ENCODE data around the gene POLR3H.

The POLR3H gene

DNA sequence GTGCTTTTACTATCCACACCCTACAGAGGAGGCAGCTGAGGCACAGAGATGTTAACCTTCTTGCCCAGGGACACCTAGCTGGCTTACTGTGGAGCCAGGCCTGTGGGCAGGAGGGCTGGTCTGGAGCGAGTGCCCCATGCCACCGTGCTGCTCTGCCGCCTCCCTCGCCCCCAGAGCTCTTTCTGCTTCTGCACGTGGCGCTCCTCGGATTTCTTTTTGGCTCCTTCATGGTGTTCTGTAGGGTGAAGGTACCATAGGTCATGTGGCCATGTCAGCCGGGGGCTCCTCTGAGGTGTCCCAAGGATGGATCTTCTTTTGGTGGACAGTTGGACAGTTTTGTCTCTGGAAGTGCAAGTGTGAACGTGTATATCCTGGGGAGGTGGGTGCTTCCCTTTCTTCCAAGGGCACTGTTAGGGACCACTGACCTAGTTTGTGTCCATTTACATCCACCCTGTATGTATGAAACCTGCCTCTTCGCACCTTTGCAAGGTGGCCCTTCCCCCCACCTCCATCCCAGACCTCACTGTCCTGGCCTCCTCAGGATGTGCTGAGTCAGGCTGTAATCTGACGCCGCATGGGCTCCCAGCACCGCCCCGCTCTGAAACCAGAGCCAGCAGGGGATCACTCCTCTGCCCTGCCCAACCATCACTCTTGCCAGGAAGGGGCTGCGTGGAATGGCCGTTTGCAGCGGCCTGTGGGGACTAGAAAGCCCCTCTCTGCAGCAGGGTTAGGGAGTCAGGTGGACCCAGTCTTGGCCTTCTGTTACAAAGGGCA is 31.7 kb downstream of the POLR3H start:
- no peak for DNase-seq

DNA sequence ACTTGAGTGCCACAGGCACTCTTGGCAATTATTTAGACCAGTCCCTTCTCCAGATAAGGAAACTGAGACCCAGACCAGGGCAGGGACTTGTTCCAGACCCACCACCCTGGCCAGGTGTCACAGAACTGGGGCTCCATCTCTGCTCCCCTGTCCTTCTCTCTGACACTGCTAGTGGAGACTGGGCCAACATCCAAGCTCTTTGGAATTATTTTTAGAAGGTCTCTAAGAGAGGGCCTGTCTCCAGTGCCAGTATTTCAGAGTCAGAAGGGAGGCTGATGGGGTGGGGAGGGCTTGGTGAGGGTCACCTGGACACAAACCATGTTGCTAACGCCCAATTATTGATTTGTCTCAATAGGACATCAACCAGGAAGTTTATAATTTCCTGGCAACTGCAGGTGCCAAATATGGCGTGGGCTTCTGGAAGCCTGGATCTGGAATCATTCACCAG is 32.7 kb downstream of the POLR3H start:
- DNase-seq: no peak

DNA sequence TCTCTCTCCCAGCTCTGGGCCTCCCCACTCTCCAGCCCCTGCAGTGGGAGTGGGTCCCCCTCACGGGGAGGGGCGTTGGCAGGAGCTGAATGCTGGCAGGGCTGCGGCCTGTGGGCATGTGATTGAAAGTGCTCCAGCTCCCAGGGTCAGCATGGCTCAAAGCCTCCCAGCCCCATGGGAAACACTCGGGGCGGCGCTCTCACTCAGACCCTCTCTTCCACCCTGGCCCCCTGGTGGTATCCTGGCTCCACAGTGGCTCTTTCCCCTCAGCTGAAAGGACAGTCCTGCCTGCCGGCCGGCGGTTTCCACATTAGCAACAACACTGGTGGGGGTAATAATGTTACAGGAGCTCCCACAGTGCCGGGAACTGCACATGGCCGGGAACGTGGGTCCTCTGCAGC is 35.5 kb downstream of the POLR3H start:
- no peak for DNase-seq

DNA sequence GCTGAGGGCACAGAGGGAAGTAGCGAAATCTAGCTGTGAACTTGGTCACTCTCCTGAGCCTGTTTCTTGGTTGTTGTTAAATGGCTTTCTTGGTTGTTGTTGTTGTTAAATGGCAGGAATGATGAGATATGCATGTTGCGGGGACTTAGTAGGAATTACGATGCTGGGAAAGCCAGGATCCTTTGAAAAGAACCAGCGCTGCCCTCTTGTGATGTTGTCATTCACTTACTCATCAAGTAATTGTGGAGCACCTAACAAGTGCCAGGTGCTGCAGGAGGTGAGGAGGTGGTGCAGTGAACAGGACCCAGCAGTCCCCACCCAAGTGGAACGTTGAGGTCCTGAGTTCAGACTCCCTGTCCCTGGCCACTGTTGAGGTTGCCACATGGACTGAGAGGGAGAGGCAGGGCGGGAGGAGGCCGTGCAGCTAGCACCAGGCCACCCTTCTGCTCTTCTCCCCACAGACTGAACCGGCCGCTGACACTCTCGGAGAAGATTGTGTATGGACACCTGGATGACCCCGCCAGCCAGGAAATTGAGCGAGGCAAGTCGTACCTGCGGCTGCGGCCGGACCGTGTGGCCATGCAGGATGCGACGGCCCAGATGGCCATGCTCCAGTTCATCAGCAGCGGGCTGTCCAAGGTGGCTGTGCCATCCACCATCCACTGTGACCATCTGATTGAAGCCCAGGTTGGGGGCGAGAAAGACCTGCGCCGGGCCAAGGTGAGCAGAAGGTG is 36.8 kb downstream of the POLR3H start:
- no peak for DNase-seq

DNA sequence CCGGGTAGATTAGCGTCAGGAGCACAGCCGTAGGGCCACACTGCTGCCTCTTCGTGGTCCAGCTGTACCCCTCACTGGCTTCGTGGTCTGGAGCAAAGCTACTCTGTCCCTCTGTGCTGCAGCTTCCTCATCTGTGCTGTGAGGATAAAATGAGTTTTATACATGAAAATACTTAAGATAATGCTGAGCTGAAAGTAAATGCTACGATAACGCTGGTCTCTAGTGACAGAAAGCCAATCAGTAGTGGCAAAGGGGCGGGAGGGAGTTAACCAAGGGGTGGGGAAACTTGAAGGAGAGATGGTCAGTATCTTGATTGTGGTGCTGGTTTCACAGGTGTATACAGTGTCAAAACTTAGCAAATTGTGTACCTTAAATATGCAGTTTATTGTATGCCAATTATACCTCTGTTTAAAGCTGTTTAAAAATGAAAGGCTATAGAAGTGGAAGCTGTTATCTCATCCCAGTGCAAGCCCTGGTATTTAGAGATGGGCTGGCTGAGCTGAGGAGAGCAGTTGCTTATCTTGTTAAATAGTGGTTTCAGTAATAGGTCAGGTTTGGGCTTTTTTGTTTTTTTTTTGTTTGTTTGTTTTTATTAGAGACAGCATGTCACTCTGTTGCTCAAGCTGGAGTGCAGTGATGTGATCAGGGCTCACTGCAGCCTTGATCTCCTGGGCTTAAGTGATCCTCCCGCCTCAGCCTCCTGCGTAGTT is 38.6 kb downstream of the POLR3H start:
- no peak for DNase-seq

DNA sequence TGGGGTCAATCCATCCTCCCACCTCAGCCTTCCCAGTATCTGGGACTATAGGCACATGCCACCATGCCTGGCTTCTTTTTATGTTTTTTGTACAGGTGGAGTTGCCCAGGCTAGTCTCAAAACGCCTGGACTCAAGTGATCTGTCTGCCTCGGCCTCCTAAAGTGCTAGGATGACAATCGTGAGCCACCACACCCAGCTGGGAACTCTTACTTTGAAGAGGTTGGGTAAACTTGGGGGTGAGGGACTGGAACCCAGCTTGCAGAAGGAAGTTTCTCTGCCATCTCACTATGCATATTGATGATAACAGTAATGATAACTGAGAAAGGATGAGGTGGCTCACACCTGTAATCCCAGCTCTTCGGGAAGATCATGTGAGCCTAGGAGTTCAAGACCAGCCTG is 39.5 kb downstream of the POLR3H start:
- no peak for DNase-seq

DNA sequence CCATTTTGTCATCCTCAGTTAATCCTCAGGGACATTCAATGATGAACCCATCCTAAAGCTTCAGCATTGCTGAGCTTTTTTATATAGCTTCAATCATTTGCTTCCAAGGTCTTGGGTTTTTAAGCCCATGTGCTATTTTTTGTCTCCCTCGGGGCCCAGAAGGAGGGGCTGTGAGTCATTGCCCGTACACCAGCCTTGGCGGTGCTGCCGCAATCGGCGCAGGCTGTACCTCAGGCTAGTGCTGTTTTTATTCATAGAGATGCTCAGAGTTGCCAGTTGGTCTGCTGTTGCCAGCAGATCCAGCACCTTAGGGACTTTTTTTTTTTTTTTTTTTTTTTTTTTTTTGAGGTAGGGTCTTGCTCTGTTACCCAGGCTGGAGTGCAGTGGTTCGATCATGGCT is 39.9 kb downstream of the POLR3H start:
- no peak for DNase-seq

DNA sequence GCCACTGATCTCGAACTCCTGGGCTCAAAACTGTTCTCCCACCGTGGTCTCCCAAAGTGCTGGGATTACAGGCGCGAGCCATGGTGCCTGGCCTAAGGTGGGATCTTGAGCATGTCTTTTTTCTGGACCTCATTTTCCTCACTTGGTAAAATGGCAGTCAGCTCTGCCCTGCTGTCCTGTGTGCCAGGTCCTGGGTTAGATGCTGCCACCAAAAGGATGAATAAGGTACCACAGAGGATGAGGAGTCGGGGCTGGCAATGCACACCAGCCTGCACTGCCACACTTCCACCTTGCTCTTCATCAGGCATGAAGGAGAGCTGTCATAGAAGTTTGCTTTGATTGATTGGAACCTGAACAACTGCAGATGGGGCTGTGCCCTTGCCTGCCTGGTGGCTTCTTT is 43.1 kb downstream of the POLR3H start:
- DNase-seq: no peak

DNA sequence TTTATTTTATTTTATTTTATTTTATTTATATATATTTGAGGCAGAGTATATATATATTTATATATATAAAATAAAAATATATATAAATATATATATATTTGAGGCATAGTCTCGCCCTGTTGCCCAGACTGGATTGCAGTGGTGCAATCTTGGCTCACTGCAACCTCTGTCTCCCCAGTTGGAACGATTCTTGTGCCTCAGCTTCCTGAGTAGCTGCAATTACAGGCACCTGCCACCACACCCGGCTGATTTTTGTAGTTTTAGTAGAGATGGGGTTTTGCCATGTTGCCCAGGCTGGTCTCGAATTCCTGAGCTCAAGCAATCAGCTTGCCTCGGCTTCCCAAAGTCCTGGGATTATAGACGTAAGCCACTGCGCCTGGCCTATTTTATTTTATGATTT is 44.0 kb downstream of the POLR3H start:
- DNase-seq: no peak

DNA sequence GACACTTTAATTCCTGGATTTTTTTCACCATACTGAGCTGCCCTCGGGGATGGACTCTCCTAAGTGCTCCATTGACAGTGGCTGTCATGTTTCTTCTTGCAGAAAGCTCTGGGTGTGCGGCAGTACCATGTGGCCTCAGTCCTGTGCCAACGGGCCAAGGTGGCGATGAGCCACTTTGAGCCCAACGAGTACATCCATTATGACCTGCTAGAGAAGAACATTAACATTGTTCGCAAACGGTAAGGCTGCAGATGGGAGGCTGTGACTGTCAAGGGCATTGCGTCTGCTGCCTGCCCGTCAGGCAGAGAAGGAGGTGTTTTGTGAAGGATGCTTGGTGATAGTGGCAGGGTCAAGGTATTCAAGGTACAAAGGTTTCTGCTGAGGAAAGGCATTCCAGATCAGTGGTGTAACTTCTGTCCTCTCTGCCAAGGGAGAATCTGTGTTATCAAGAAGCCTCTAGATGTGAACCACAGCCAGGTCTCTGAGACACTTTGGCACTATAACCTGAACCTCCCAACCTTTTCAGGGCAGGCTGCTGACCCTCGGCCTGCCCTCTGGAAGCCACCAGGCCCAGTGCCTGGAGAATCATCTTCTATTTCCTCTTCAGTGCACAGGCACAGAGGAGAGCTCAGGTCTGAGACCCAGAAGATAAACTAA is 44.5 kb downstream of the POLR3H start:
- DNase-seq: no peak

DNA sequence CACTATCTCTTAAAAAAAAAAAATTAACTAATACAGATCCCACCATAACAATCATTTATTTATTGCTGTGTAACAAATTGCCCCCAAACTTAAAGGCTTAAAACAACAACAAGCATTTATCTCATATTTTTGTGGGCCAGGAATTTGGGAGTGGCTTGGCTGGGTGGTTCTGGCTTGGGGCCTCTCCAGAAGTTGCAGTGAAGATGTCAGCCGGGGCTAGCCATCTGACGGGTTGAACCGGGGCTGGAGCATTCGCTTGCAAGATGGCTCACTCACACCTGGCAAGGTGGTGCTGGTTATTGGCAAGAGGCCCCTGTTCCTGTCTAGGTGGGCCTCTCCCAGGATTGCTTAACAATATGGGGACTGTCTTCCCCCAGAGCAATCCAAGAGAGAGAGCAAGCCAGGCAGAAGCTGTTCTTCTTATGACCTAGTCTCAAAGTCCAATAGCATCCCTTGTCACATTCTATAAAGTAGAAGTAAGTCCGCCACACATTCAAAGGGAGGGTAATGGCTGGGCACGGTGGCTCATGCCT is 45.9 kb downstream of the POLR3H start:
- DNase-seq: no peak

DNA sequence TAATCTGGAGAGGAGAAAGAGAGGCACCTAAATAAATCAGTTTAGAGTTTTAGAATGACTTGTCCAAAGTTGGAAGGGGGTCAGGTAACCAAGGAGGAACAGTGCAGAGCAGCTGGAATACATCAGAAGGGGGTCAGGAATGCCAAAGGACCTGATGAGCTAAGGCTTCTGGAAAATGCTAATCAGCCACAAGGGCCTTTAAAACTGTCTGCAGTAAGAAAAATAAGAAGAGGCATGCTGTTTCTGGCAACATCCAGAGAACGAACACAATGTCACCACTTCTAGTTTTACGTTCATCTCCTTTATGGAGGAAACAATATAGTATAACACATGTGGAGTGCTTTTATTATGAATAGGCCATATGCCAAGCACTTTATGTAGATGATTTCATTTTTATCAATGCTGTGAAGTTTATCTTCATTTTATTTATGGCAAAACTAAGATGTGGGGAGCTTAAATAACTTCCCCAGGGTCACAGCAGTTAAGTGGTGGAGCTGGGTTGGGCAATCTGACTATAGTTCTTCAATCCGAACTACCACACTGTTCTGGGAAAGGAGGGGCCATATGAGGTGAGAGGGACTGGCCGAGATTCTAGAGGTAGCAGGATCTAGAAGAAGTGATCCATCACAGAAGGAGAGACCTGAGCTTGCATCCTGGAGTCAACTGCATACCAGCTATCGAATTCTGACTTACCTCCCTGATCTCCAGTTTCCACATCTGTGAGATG is 52.7 kb downstream of the POLR3H start:
- no peak for DNase-seq

DNA sequence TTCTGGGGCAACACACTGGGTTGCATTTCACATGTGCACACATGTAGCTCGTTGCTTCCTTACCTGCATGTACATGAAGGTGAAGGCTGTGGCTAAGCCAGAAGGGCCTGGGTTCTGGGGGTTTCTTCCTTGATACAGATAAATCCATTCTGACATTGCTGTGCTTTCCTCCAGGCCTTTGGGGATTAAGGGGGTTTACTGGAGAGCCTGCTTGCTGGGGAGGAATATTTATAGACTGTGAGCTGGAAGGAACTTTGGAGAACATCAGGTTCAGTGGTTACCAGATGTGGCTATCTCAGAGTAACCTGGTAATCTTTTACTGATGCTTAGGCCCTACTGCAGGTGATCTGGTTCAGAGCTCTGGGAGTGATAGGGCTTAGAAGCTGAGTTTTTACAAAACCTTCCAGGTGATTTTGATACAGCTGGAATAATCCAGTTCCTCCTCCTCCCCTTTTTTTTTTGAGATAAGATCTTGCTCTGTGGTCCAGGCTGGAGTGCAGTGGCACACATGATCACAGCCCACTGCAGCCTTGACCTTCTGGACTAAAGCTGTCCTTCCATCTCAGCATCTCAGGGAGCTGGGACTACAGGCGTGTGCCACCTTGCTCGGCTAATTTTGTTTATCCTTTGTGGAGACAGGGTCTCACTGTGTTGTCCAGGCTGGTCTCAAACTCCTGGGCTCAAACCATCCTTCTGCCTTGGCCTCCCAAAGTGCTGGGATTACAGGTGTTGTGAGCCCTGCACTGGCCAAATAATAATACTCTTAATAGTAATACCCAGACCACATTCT is 55.5 kb downstream of the POLR3H start:
- DNase-seq: no peak

DNA sequence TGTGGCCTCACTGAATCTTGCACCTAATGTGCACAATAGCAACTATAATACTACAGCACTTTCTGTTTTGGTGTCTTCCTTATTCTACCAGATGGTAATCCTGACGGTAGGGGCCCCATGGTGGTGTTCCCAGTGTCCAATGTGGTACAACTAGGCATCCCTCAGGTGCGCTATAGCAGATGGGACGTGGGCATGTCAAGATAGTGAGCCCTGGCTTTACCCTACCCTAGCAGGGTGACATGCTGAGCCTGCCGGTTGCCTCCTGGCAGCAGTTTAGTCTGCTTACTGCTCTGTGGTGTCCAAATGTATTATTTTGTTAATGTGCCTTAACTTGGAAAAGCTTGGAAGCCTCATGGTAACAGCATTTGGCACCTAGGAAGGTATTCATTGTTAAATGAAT is 56.2 kb downstream of the POLR3H start:
- no peak for DNase-seq

DNA sequence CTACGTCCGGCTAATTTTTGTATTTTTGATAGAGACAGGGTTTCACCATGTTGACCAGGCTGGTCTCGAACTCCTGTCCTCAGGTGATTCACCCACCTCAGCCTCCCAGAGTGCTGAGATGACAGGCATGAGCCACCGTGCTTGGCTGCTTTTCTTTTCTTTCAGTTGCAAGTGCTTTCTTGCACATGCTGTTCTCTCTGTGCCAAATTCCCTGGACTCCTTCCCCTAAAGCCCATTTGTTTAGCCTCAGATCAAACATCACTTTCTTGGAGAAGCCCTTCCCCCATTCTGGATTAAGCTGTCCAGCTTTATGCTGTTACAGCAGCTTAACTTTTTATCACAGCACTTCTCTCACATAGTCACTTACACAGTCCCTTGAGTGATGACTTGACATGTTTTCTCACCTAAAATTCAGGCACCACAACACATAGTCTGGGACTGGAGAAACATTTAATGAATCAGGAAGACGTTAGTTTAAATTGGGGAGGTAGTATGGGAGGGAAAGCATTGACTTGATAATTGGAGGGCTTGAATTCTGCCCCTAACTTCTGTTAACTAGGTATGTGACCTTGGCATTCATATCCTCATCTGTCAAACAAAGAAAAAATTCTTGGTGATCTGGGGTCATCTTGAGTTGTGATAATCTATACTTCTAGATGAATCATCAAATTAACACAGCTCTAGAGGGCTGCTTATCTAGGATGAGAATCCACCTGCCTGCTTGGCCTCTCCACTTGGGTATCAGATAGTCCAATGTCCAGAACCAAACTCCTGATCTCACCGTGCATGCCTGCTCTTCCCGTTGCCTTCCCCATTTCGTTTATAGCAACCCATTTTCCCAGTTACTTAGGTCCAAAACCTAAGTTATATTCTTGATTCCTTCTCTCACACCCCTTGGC is 57.0 kb downstream of the POLR3H start:
- DNase-seq: no peak

DNA sequence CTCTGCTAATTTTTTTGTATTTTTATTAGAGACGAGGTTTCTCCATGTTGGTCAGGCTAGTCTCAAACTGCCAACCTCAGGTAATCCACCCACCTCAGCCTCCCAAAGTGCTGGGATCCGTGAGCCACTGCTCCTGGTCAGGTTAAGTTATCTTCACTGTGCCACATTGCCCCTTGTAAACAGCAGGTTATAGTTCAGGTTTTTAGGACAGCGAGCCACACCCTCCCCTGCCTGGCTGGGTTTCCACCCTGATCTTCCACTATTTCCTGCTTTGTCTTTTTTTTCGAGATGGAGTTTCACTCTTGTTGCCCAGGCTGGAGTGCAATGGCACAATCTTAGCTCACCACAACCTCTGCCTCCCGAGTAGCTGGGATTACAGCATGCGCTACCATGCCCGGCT is 59.2 kb downstream of the POLR3H start:
- DNase-seq: no peak

DNA sequence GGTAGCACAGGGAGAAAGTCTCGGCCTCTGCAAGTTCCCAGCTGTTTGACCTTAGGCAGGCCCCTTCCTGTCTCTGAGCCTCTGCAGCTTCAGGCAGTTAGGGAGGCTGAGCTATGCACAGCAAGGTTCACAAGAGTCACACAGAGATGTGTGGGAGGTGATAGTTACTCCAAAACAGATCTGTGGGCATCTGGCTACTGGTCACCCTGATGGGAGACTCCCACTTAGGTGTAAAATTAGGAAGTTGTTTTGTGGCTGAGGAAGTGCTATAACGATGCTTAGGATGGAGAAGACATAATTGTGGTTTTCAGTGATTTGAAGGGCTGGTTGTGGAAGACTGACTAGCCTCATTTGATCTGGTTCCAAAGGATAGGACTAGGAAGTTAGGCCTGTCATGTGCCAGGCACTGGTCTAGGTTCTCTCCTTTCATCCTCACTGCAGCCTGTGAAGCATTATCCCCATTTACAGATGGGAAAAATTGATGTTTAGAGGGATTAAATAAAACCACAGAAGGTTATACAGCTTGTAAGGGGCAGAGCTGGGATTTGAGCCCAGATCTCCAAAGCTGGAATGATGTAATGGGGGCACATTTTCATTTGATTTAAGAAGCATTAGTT is 61.8 kb downstream of the POLR3H start:
- no peak for DNase-seq

DNA sequence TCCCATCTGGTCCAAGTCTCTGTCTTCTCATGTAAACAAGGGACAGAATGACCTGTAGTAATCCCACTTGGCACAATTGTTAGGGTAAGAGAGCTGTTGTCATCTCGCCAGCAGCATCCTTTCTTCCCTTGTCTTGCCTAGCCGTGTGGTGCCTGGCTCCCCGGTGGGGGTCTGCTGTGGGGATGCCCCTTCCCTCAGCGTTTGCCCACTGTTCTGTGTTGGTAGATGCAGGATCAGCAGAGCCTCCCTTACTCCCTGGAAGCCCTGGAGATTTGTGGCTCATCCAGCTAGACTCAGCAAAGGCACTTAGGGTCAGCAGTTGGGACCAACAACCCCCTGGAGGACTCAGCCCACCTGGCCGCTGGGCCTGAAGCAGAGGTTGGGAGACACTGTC is 62.3 kb downstream of the POLR3H start:
- DNase-seq: no peak

DNA sequence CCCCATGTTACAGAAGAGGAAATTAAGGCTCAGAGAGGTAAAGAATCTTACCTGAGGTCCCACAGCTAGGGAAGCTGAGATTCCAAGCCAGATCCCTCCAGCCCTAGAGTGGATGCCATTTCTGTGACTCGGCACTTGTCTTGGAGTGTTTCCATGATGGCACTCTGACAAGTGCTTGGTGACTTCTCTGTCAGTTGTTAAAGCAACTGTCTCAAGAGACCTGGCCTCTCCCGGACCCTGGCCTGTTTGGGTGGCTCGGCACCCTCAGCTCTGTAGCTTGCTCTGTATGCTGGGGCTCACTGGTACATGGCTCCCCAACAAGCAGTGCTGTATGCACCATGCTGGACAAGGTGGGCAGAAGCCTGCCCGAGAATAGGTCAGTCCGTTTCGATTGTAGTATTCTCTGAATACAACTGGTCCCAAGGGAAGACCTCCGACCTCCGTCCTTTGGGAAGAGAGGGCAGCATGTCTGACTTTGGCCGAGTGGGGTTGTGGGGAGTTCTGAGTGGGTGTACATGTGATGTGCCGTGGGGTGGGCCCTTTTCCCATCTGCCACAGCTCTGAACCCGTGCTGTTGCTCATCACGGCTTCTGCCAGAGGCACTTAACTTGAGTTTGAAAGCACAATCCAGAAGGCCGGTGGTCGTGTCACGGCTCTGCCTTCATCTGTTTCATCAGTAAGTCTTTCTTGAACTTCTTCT is 63.0 kb downstream of the POLR3H start:
- DNase-seq: no peak

DNA sequence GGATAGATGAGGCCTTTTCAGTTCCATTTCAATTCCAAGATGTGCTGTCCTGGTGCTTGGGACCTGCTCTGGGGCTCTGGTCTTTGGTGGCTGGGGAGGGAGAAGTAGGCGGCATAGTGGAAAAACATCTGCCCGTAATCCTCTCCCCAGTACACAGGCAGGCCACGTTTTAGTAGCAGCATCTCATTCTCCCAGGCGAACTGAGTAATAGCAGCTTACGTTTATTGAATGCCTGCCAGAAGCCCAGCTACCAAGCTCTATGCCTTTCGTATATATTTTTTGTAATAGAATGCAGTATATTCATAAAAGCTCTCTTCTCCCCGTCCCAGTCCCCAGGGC is 63.9 kb downstream of the POLR3H start:
- no peak for DNase-seq
